ENCODE measurements around the gene ERC2. TPM values are rescaled to one million over a fixed set of nuclear protein-coding genes. Genes with fewer than 3 reads are reported as not detected.

The ERC2 gene
- polyA plus RNA-seq, 3 donors, result not detected

GRCh38 chr3:55545995-55546394, 922.3 kb downstream of the ERC2 start:
- WGBS (ENCODE audit: insufficient coverage), result 92% methylated on average over 6 of the region's 6 CpGs
- DNase-seq, result no peak
- Histone ChIP-seq H3K9ac (ENCODE audit: insufficient read depth, low read length, poor library complexity, severe bottlenecking) (no peak overlapping the region), H4K20me1 (ENCODE audit: insufficient read depth, low read length) (no peaks in the 10 kb centered on the region), H2AFZ (ENCODE audit: insufficient read depth, low read depth, low read length, poor library complexity, severe bottlenecking) (no peak overlapping the region), H3K4me2 (replicated peaks; ENCODE audit: extremely low read depth, low read length, poor library complexity, severe bottlenecking) (no peak overlapping the region), H3K4me3 (replicated peaks in 1 of 3; ENCODE audit: low read depth in 2 of 3, low read length in 3 of 3) (no peak overlapping the region), H3K79me2 (ENCODE audit: insufficient read depth, low read length) (no peaks in the 10 kb centered on the region), H3K27me3 (ENCODE audit: control insufficient read depth in 2 of 2, insufficient read depth in 2 of 2, low read length in 2 of 2) (no peaks in the 10 kb centered on the region), H3K4me1 (ENCODE audit: control insufficient read depth in 1 of 2, insufficient read depth in 2 of 2, low read length in 2 of 2) (no peaks in the 10 kb centered on the region), H3K9me3 (replicated peaks in 1 of 2; ENCODE audit: control insufficient read depth in 1 of 2, insufficient read depth in 1 of 2, low read length in 2 of 2) (no peaks in the 10 kb centered on the region), H3K36me3 (replicated peaks in 1 of 2; ENCODE audit: control insufficient read depth in 1 of 2, insufficient read depth in 2 of 2, low read length in 2 of 2) (no peaks in the 10 kb centered on the region), H3K27ac (ENCODE audit: low read depth in 1 of 2, low read length in 2 of 2) (no peak overlapping the region)
- Mint-ChIP-seq H3K27me3 (ENCODE audit: low read depth in 3 of 3) (peaks cover 4 to 7% (median 7%) of the 10 kb centered on the region in 3 donors), H3K36me3 (no peaks in the 10 kb centered on the region), H3K4me3 (no peak overlapping the region), H3K27ac (no peak overlapping the region), H3K9me3 (peaks cover 0 to 9% (median 3%) of the 10 kb centered on the region in 7 donors), H3K4me1 (no peaks in the 10 kb centered on the region)
- intact Hi-C loops (cut with micrococcal nuclease), result no loop called here
- TF ChIP-seq CTCF (IDR thresholded peaks at IDR 0.05), result no peak

- Histone ChIP-seq H3K4me3 (replicated peaks in 1 of 3; ENCODE audit: low read depth in 2 of 3, low read length in 3 of 3) (no peak overlapping the region), H3K9ac (ENCODE audit: insufficient read depth, low read length, poor library complexity, severe bottlenecking) (no peak overlapping the region), H3K36me3 (replicated peaks in 1 of 2; ENCODE audit: control insufficient read depth in 1 of 2, insufficient read depth in 2 of 2, low read length in 2 of 2) (no peaks in the 10 kb centered on the region), H4K20me1 (ENCODE audit: insufficient read depth, low read length) (no peaks in the 10 kb centered on the region), H3K4me2 (replicated peaks; ENCODE audit: extremely low read depth, low read length, poor library complexity, severe bottlenecking) (no peak overlapping the region), H3K79me2 (ENCODE audit: insufficient read depth, low read length) (no peaks in the 10 kb centered on the region), H3K4me1 (ENCODE audit: control insufficient read depth in 1 of 2, insufficient read depth in 2 of 2, low read length in 2 of 2) (no peaks in the 10 kb centered on the region), H3K27me3 (ENCODE audit: control insufficient read depth in 2 of 2, insufficient read depth in 2 of 2, low read length in 2 of 2) (no peaks in the 10 kb centered on the region), H3K9me3 (replicated peaks in 1 of 2; ENCODE audit: control insufficient read depth in 1 of 2, insufficient read depth in 1 of 2, low read length in 2 of 2) (no peaks in the 10 kb centered on the region), H2AFZ (ENCODE audit: insufficient read depth, low read depth, low read length, poor library complexity, severe bottlenecking) (no peak overlapping the region), H3K27ac (ENCODE audit: low read depth in 1 of 2, low read length in 2 of 2) (no peak overlapping the region)
- H3K27ac Mint-ChIP-seq, result no peak overlapping the region
- no peak for TF ChIP-seq CTCF (IDR thresholded peaks at IDR 0.05)
- H3K27me3 Mint-ChIP-seq (ENCODE audit: low read depth in 3 of 3), result peaks cover 3 to 7% (median 5%) of the 10 kb centered on the region in 3 donors
- intact Hi-C loops (cut with micrococcal nuclease), result no loop called here
- no peak for DNase-seq
- H3K9me3 Mint-ChIP-seq, result peaks cover 0 to 11% (median 3%) of the 10 kb centered on the region in 7 donors
- no peaks in the 10 kb centered on the region for H3K4me1 Mint-ChIP-seq
- H3K36me3 Mint-ChIP-seq, result no peaks in the 10 kb centered on the region
- no peak overlapping the region for H3K4me3 Mint-ChIP-seq
- 56% methylated on average over 2 of the region's 3 CpGs for WGBS (ENCODE audit: insufficient coverage)
Observed at GRCh38 chr3:55544219-55544618, 924.0 kb downstream of the ERC2 start.

Data from CD14-positive monocyte (primary cell).